ENCODE results near the gene CDC73.
"Not testable (repeated sequence)": the region's sequence is repeated elsewhere in the genome, so short reads cannot be mapped to it uniquely, and the experiment has no call there.

CDC73 gene

GRCh38 chr1:193111641-193112090, 10.2 kb upstream of the CDC73 start:
- no peak for TF ChIP-seq TAF1 (IDR thresholded peaks at IDR 0.05; ENCODE audit: low read depth, low read length)
- TF ChIP-seq POLR2AphosphoS5 (IDR thresholded peaks at IDR 0.05; ENCODE audit: low read depth, low read length), result no peak
- no peak for FAIRE-seq
- no peak for DNase-seq (ENCODE audit: insufficient read length, low spot score)

GRCh38 chr1:193113258-193113991, 8.4 kb upstream of the CDC73 start:
- DNase-seq (ENCODE audit: insufficient read length, low spot score), result no peak
- TF ChIP-seq SPI1 (IDR thresholded peaks at IDR 0.05; ENCODE audit: low read depth, low read length), result no peak
- TF ChIP-seq TAF1 (IDR thresholded peaks at IDR 0.05; ENCODE audit: low read depth, low read length), result no peak
- TF ChIP-seq POU2F2 (IDR thresholded peaks at IDR 0.05; ENCODE audit: low read depth, low read length), result no peak
- TF ChIP-seq POLR2AphosphoS5 (IDR thresholded peaks at IDR 0.05; ENCODE audit: low read depth, low read length), result no peak
- TF ChIP-seq PAX5 (IDR thresholded peaks at IDR 0.05; ENCODE audit: insufficient read depth, low read length, severe bottlenecking), result no peak
- no peak for TF ChIP-seq POLR2A (IDR thresholded peaks at IDR 0.05; ENCODE audit: low read depth, low read length)
- FAIRE-seq, result no peak

- TF ChIP-seq PAX5 (IDR thresholded peaks at IDR 0.05; ENCODE audit: insufficient read depth, low read length, severe bottlenecking) (no peak), POLR2A (IDR thresholded peaks at IDR 0.05; ENCODE audit: low read depth, low read length) (no peak), SPI1 (IDR thresholded peaks at IDR 0.05; ENCODE audit: low read depth, low read length) (no peak), TAF1 (IDR thresholded peaks at IDR 0.05; ENCODE audit: low read depth, low read length) (no peak), POU2F2 (IDR thresholded peaks at IDR 0.05; ENCODE audit: low read depth, low read length) (no peak), POLR2AphosphoS5 (IDR thresholded peaks at IDR 0.05; ENCODE audit: low read depth, low read length) (no peak)
- DNase-seq (ENCODE audit: insufficient read length, low spot score) (no peak), FAIRE-seq (no peak)
Measured at GRCh38 chr1:193113992-193114332, 7.9 kb upstream of the CDC73 start.

DNA sequence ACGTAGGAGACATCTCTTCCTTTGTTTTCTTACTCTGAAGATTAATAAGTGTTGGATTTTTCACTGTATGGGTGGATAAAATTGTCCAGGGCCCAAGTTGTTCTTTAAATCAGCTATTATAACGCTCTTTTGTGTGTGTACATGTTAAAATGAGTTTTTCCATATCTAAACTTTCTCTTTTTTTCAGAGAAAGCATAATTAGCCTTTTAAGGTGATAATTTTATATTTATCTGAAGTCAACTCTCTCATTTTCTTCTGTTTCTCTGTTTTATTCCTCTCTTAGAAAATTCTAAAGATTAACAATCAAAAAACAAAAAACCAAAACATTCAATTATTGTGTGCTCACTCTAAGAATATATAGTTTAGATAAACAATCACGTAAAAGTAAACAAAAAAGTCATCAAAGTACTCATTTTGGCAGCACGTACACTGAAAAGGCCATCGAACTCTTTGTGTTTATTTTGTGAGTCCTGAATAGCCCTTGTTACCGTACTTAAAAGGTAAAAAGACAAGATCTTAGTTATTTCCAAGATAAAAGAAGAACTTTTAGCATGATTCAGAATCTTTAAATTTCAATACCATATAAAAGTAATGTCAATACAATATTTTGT, 7.2 kb upstream of the CDC73 start:
- FAIRE-seq, result no peak
- TF ChIP-seq POU2F2 (IDR thresholded peaks at IDR 0.05; ENCODE audit: low read depth, low read length) (no peak), PAX5 (IDR thresholded peaks at IDR 0.05; ENCODE audit: insufficient read depth, low read length, severe bottlenecking) (no peak), POLR2AphosphoS5 (IDR thresholded peaks at IDR 0.05; ENCODE audit: low read depth, low read length) (no peak), TAF1 (IDR thresholded peaks at IDR 0.05; ENCODE audit: low read depth, low read length) (no peak), SPI1 (IDR thresholded peaks at IDR 0.05; ENCODE audit: low read depth, low read length) (no peak), POLR2A (IDR thresholded peaks at IDR 0.05; ENCODE audit: low read depth, low read length) (no peak)
- no peak for DNase-seq (ENCODE audit: insufficient read length, low spot score)

DNA sequence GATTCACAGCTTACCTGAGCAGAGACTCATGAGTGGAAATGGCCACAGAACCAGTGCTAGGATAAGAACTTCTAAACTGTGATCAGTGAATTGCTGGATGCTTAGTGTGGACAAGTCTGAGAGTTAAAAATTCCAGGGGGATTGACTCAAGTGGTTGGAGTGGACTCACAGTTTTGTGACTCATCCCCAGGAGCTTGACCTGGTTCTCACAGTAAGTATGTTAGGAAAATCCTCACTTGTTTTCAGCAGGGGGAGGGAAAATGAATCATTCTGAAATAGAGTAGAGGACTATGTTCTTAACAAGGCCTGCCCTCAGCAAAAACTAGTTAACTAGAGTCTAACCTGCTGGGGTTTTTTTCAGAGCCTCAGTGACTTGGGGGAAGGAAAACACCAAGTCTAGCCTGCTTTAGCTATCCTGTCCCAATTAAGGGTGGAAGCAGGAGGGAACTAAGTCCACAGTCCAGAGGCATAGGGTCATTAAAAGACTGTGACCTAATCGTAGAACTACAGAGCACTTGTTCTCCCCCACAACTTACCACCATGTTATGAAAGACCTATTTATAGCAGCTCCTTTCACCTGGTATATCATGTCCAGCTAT, 6.1 kb upstream of the CDC73 start:
- FAIRE-seq (no peak), DNase-seq (ENCODE audit: insufficient read length, low spot score) (no peak)
- no peak for TF ChIP-seq POLR2A (IDR thresholded peaks at IDR 0.05; ENCODE audit: low read depth, low read length)
- TF ChIP-seq TAF1 (IDR thresholded peaks at IDR 0.05; ENCODE audit: low read depth, low read length), result no peak
- TF ChIP-seq PAX5 (IDR thresholded peaks at IDR 0.05; ENCODE audit: insufficient read depth, low read length, severe bottlenecking), result no peak
- no peak for TF ChIP-seq POLR2AphosphoS5 (IDR thresholded peaks at IDR 0.05; ENCODE audit: low read depth, low read length)
- TF ChIP-seq SPI1 (IDR thresholded peaks at IDR 0.05; ENCODE audit: low read depth, low read length), result no peak
- TF ChIP-seq POU2F2 (IDR thresholded peaks at IDR 0.05; ENCODE audit: low read depth, low read length), result no peak

GRCh38 chr1:193117167-193117566, 4.7 kb upstream of the CDC73 start:
- FAIRE-seq; DNase-seq (ENCODE audit: insufficient read length, low spot score): not testable (repeated sequence)

GRCh38 chr1:193118194-193118593, 3.6 kb upstream of the CDC73 start:
- no peak for DNase-seq (ENCODE audit: insufficient read length, low spot score)
- no peak for TF ChIP-seq PAX5 (IDR thresholded peaks at IDR 0.05; ENCODE audit: insufficient read depth, low read length, severe bottlenecking)
- TF ChIP-seq POLR2A (IDR thresholded peaks at IDR 0.05; ENCODE audit: low read depth, low read length), result no peak
- no peak for TF ChIP-seq POU2F2 (IDR thresholded peaks at IDR 0.05; ENCODE audit: low read depth, low read length)
- TF ChIP-seq SPI1 (IDR thresholded peaks at IDR 0.05; ENCODE audit: low read depth, low read length), result no peak
- no peak for TF ChIP-seq TAF1 (IDR thresholded peaks at IDR 0.05; ENCODE audit: low read depth, low read length)
- no peak for TF ChIP-seq POLR2AphosphoS5 (IDR thresholded peaks at IDR 0.05; ENCODE audit: low read depth, low read length)
- FAIRE-seq, result no peak

GRCh38 chr1:193118803-193119730, 2.8 kb upstream of the CDC73 start:
- TF ChIP-seq SPI1 (IDR thresholded peaks at IDR 0.05; ENCODE audit: low read depth, low read length), result no peak
- TF ChIP-seq POU2F2 (IDR thresholded peaks at IDR 0.05; ENCODE audit: low read depth, low read length), result no peak
- no peak for TF ChIP-seq PAX5 (IDR thresholded peaks at IDR 0.05; ENCODE audit: insufficient read depth, low read length, severe bottlenecking)
- no peak for TF ChIP-seq TAF1 (IDR thresholded peaks at IDR 0.05; ENCODE audit: low read depth, low read length)
- TF ChIP-seq POLR2AphosphoS5 (IDR thresholded peaks at IDR 0.05; ENCODE audit: low read depth, low read length), result no peak
- no peak for TF ChIP-seq POLR2A (IDR thresholded peaks at IDR 0.05; ENCODE audit: low read depth, low read length)
- FAIRE-seq (no peak), DNase-seq (ENCODE audit: insufficient read length, low spot score) (no peak)

DNA sequence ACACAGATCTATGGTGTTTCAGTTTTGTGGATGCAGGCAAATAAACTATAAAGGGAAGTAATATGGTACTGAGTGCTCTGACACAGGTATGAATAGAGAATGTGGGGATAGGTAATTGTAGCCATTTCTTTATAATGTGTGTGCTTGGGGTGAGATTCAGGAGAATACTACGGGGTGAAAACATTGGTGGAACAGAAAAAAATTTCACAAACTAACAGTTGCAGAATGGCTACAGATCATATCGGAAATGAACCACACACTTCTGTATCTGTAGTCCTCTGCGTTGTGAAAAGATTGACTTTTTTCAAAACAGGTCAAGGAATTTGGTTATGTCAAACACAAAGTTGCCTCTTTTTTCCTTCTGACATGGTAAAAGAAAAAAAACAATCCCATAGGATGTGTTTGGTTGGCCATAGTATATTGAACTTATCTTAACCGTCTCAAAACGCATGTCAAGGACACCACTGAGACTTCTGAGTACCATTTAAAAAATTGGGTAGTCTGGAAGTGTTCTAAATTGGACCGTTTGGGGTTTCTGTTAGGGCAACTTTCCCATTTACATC, 1.1 kb upstream of the CDC73 start:
- DNase-seq (ENCODE audit: insufficient read length, low spot score), result no peak
- no peak for FAIRE-seq
- TF ChIP-seq POU2F2 (IDR thresholded peaks at IDR 0.05; ENCODE audit: low read depth, low read length), result no peak
- no peak for TF ChIP-seq POLR2AphosphoS5 (IDR thresholded peaks at IDR 0.05; ENCODE audit: low read depth, low read length)
- TF ChIP-seq POLR2A (IDR thresholded peaks at IDR 0.05; ENCODE audit: low read depth, low read length), result no peak
